Caco-2 (cell line): ENCODE results near the gene FAM8A1. TPM values are rescaled to one million over a fixed set of nuclear protein-coding genes. Genes with fewer than 3 reads are reported as not detected.

Experiments
- BruUV-seq: library from RNA; stranded (reverse); fragments of 400-500 nt; replicated peaks from 2 replicates; lab custom pipeline; 2021; lab: Mats Ljungman, UMichigan
- CTCF ChIA-PET: fragments of 300-600 bp; sonication (Branson Sonifier 250); formaldehyde crosslinking; loops from one replicate; lab custom pipeline; 2022; ENCODE audit warnings: antibody characterized with exemption; lab: Charles Lee
- POLR2A ChIA-PET: fragments of 300-600 bp; sonication (Branson Sonifier 250); formaldehyde crosslinking; loops from one replicate; lab custom pipeline; 2022; ENCODE audit warnings: antibody characterized with exemption; lab: Charles Lee
- DNase-seq, 2 experiments: peaks; one replicate each; pipeline versions ENCODE4 v3.0.0 to v3.0.0-alpha.2; 2020 to 2022
- H3K27me3 ChIP-seq: replicated peaks from 2 replicates; pipeline ENCODE4 v1.6.0; 2011; ENCODE audit warnings: low read length; ENCODE audit not compliant: control insufficient read depth, insufficient read depth
- H3K36me3 ChIP-seq: 2 replicates; pipeline ENCODE4 v1.5.1; 2011; ENCODE audit warnings: low read length; ENCODE audit not compliant: control insufficient read depth, insufficient read depth
- H3K4me1 ChIP-seq: fragments of 250-450 bp; sonication (Bioruptor Pico); 2 replicates; pipeline ENCODE4 v1.5.1; 2020; ENCODE audit warnings: mild to moderate bottlenecking
- H3K4me3 ChIP-seq: 2 replicates; pipeline ENCODE4 v1.5.1; 2011; ENCODE audit warnings: low read depth, mild to moderate bottlenecking, control low read depth, low read length
- H3K9me3 ChIP-seq: fragments of 250-450 bp; sonication (Bioruptor Pico); 2 replicates; pipeline ENCODE4 v1.5.1; 2020; ENCODE audit warnings: mild to moderate bottlenecking, moderate library complexity
- H3K27ac Mint-ChIP-seq: one replicate; pipeline ENCODE4 v1.8.0; 2022; ENCODE audit warnings: mixed read lengths; ENCODE audit not compliant: unreplicated experiment
- H3K27me3 Mint-ChIP-seq: one replicate; pipeline ENCODE4 v1.8.0; 2022; ENCODE audit warnings: mixed read lengths; ENCODE audit not compliant: insufficient read depth, unreplicated experiment
- H3K36me3 Mint-ChIP-seq: one replicate; pipeline ENCODE4 v1.8.0; 2022; ENCODE audit warnings: mild to moderate bottlenecking, mixed read lengths; ENCODE audit not compliant: insufficient read depth, unreplicated experiment
- H3K4me1 Mint-ChIP-seq: one replicate; pipeline ENCODE4 v1.8.0; 2022; ENCODE audit warnings: low read depth, mixed read lengths; ENCODE audit not compliant: unreplicated experiment
- H3K4me3 Mint-ChIP-seq: one replicate; pipeline ENCODE4 v1.8.0; 2022; ENCODE audit warnings: mild to moderate bottlenecking, moderate library complexity, mixed read lengths; ENCODE audit not compliant: unreplicated experiment
- H3K9me3 Mint-ChIP-seq: one replicate; pipeline ENCODE4 v1.8.0; 2022; ENCODE audit warnings: mixed read lengths; ENCODE audit not compliant: unreplicated experiment
- intact Hi-C: fragments of 100-400 bp; cut with micrococcal nuclease; formaldehyde crosslinking; loops from one replicate; pipeline ENCODE4 v1.10.0; 2022; ENCODE audit not compliant: unreplicated experiment
- total RNA-seq: library from RNA; stranded (reverse); gene quantifications from 2 replicates; pipeline ENCODE4 v1.2.3, GENCODE V29; 2022
- TF ChIP-seq, protein P1 (sequence below), 2 experiments: fragments of 200-600 bp in 1 of 2; IDR thresholded peaks; 1 replicate in 1 of 2; 2 replicates in 1 of 2; pipeline versions ENCODE4 v1.5.1 to v1.8.0; 2011 to 2022; ENCODE audit warnings: antibody characterized with exemption in 1 of 2, control low read depth in 1 of 2, inconsistent platforms in 1 of 2, low read depth in 1 of 2, low read length in 1 of 2, mild to moderate bottlenecking in 1 of 2, moderate library complexity in 1 of 2; ENCODE audit not compliant: insufficient read depth in 1 of 2, severe bottlenecking in 1 of 2, unreplicated experiment in 1 of 2

The FAM8A1 gene
- total RNA-seq, 1 experiment from 2014 or later: 18.9 TPM

- DNase-seq: peak in 1 of 2 experiments; percentile 24
- Histone ChIP-seq H3K36me3 (no peaks in the 10 kb centered on the region), H3K4me1 (peaks cover 19% of the 10 kb centered on the region), H3K9me3 (no peaks in the 10 kb centered on the region), H3K4me3 (no peak overlapping the region), H3K27me3 (no peaks in the 10 kb centered on the region)
- H3K36me3 Mint-ChIP-seq: peaks cover 57% of the 10 kb centered on the region
- H3K4me3 Mint-ChIP-seq: no peak overlapping the region
- no TSS peak for BruUV-seq
- no peak overlapping the region for H3K27ac Mint-ChIP-seq
- TF ChIP-seq, protein P1, sequence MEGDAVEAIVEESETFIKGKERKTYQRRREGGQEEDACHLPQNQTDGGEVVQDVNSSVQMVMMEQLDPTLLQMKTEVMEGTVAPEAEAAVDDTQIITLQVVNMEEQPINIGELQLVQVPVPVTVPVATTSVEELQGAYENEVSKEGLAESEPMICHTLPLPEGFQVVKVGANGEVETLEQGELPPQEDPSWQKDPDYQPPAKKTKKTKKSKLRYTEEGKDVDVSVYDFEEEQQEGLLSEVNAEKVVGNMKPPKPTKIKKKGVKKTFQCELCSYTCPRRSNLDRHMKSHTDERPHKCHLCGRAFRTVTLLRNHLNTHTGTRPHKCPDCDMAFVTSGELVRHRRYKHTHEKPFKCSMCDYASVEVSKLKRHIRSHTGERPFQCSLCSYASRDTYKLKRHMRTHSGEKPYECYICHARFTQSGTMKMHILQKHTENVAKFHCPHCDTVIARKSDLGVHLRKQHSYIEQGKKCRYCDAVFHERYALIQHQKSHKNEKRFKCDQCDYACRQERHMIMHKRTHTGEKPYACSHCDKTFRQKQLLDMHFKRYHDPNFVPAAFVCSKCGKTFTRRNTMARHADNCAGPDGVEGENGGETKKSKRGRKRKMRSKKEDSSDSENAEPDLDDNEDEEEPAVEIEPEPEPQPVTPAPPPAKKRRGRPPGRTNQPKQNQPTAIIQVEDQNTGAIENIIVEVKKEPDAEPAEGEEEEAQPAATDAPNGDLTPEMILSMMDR (IDR thresholded peaks at IDR 0.05; ENCODE audit: insufficient read depth in 1 of 2, low read depth in 1 of 2, low read length in 1 of 2, severe bottlenecking in 1 of 2, unreplicated experiment in 1 of 2): no peak
- ChIA-PET POLR2A (interaction anchor here (0.6 kb wide), 1 partner anchor 11 kb away, joined by 5 read pairs; the partner anchor contains the start of gene FAM8A1), CTCF (no interaction called here)
- no peaks in the 10 kb centered on the region for H3K9me3 Mint-ChIP-seq
- no peaks in the 10 kb centered on the region for H3K27me3 Mint-ChIP-seq
- intact Hi-C loops: no loop called here
- no peaks in the 10 kb centered on the region for H3K4me1 Mint-ChIP-seq
Measured at GRCh38 chr6:17610835-17611234, 10.7 kb downstream of the FAM8A1 start.

- Histone ChIP-seq H3K36me3 (no peaks in the 10 kb centered on the region), H3K27me3 (no peaks in the 10 kb centered on the region), H3K4me3 (no peak overlapping the region), H3K9me3 (no peaks in the 10 kb centered on the region), H3K4me1 (peaks cover 19% of the 10 kb centered on the region)
- Mint-ChIP-seq H3K27me3 (no peaks in the 10 kb centered on the region), H3K9me3 (no peaks in the 10 kb centered on the region), H3K27ac (no peak overlapping the region), H3K4me1 (no peaks in the 10 kb centered on the region), H3K36me3 (peaks cover 56% of the 10 kb centered on the region), H3K4me3 (no peak overlapping the region)
- CTCF ChIA-PET: no interaction called here
- POLR2A ChIA-PET: no interaction called here
- intact Hi-C loops: no loop called here
- BruUV-seq: no TSS peak
- no peak for DNase-seq
- TF ChIP-seq, protein P1 (IDR thresholded peaks at IDR 0.05; ENCODE audit: insufficient read depth in 1 of 2, low read depth in 1 of 2, low read length in 1 of 2, severe bottlenecking in 1 of 2, unreplicated experiment in 1 of 2): no peak
Measured at GRCh38 chr6:17612048-17612447, 11.9 kb downstream of the FAM8A1 start.

GRCh38 chr6:17615794-17616193, 15.7 kb downstream of the FAM8A1 start:
- Mint-ChIP-seq H3K4me3 (no peak overlapping the region), H3K27me3 (no peaks in the 10 kb centered on the region), H3K36me3 (peaks cover 75% of the 10 kb centered on the region), H3K4me1 (no peaks in the 10 kb centered on the region), H3K27ac (no peak overlapping the region), H3K9me3 (no peaks in the 10 kb centered on the region)
- no peaks in the 10 kb centered on the region for H3K27me3 ChIP-seq
- ChIA-PET CTCF (interaction anchor here (0.6 kb wide), 1 partner anchor 140 kb away, joined by 3 read pairs; no protein-coding TSS in a partner anchor), POLR2A (no interaction called here)
- peaks cover 16% of the 10 kb centered on the region for H3K4me1 ChIP-seq
- BruUV-seq: no TSS peak
- no peak overlapping the region for H3K4me3 ChIP-seq
- TF ChIP-seq, protein P1 (IDR thresholded peaks at IDR 0.05; ENCODE audit: insufficient read depth in 1 of 2, low read depth in 1 of 2, low read length in 1 of 2, severe bottlenecking in 1 of 2, unreplicated experiment in 1 of 2): no peak
- DNase-seq: no peak
- H3K9me3 ChIP-seq: no peaks in the 10 kb centered on the region
- intact Hi-C loops: no loop called here
- no peaks in the 10 kb centered on the region for H3K36me3 ChIP-seq
